HG03469 (cell line): Measurements from ENCODE around the gene RAD51B.

Experiments used
- ATAC-seq: cut with Tn5 transposase; IDR thresholded peaks from one replicate; pipeline ENCODE4 v1.9.1; 2021; ENCODE audit warnings: mild to moderate bottlenecking, moderate library complexity, moderate number of reproducible peaks; ENCODE audit not compliant: unreplicated experiment

Gene RAD51B

GRCh38 chr14:68739701-68740100, 920.1 kb downstream of the RAD51B start:
- ATAC-seq = no peak

GRCh38 chr14:68740788-68741476, 921.4 kb downstream of the RAD51B start:
- ATAC-seq = no peak

- ATAC-seq = no peak
These were observed 921.9 kb downstream of the RAD51B start for GRCh38 chr14:68741477-68741791.

GRCh38 chr14:68741839-68742470, 922.4 kb downstream of the RAD51B start:
- peak; percentile 67 for ATAC-seq

GRCh38 chr14:68744613-68745012, 925.0 kb downstream of the RAD51B start:
- no peak for ATAC-seq

- no peak for ATAC-seq
These were observed 927.8 kb downstream of the RAD51B start for GRCh38 chr14:68747393-68747792.

GRCh38 chr14:68748260-68748659, 928.7 kb downstream of the RAD51B start:
- ATAC-seq = no peak

- no peak for ATAC-seq
These were observed 929.1 kb downstream of the RAD51B start for GRCh38 chr14:68748691-68749090.

GRCh38 chr14:68749487-68750475, 930.2 kb downstream of the RAD51B start:
- ATAC-seq = no peak

- no peak for ATAC-seq
These were observed 932.9 kb downstream of the RAD51B start for GRCh38 chr14:68752271-68753006.

- ATAC-seq = no peak
These were observed 934.1 kb downstream of the RAD51B start for GRCh38 chr14:68753690-68754089.

- no peak for ATAC-seq
These were observed 935.4 kb downstream of the RAD51B start for GRCh38 chr14:68755016-68755353.

GRCh38 chr14:68756000-68756481, 936.5 kb downstream of the RAD51B start:
- ATAC-seq = no peak

- no peak for ATAC-seq
These were observed 937.2 kb downstream of the RAD51B start for GRCh38 chr14:68756734-68757133.

- no peak for ATAC-seq
These were observed 938.1 kb downstream of the RAD51B start for GRCh38 chr14:68757618-68758081.

GRCh38 chr14:68758301-68758700, 938.7 kb downstream of the RAD51B start:
- ATAC-seq = no peak

- no peak for ATAC-seq
These were observed 939.5 kb downstream of the RAD51B start for GRCh38 chr14:68759017-68759560.

- no peak for ATAC-seq
These were observed 940.4 kb downstream of the RAD51B start for GRCh38 chr14:68759937-68760336.

- ATAC-seq = no peak
These were observed 941.2 kb downstream of the RAD51B start for GRCh38 chr14:68760761-68761160.

- ATAC-seq = no peak
These were observed 941.8 kb downstream of the RAD51B start for GRCh38 chr14:68761391-68761790.
